Inflammatory macrophage (primary cell): ENCODE measurements around the gene TNKS1BP1.
"Not testable (repeated sequence)": the region's sequence is repeated elsewhere in the genome, so short reads cannot be mapped to it uniquely, and the experiment has no call there.

ENCODE experiments used
- DNase-seq, 2 donors: peaks; one replicate each; pipeline ENCODE4 v3.0.0-alpha.2; 2020 to 2022

The TNKS1BP1 gene

GRCh38 chr11:57354699-57355098 lies 29.9 kb upstream of the TNKS1BP1 start:
- DNase-seq, result peak; percentile 40 to 75

- peak; percentile 64 to 69 for DNase-seq
These were observed 29.1 kb upstream of the TNKS1BP1 start for GRCh38 chr11:57353852-57354251.

GRCh38 chr11:57353446-57353845 lies 28.7 kb upstream of the TNKS1BP1 start:
- no peak for DNase-seq

GRCh38 chr11:57353036-57353435 lies 28.3 kb upstream of the TNKS1BP1 start:
- DNase-seq, result no peak

- peak; percentile 42 to 48 for DNase-seq
These were observed 24.9 kb upstream of the TNKS1BP1 start for GRCh38 chr11:57349491-57350274.

GRCh38 chr11:57348636-57349313 lies 24.0 kb upstream of the TNKS1BP1 start:
- DNase-seq, result no peak

GRCh38 chr11:57348052-57348451 lies 23.3 kb upstream of the TNKS1BP1 start:
- DNase-seq, result no peak

- DNase-seq, result no peak
These were observed 22.6 kb upstream of the TNKS1BP1 start for GRCh38 chr11:57347336-57347735.

- DNase-seq, result peak; percentile 75 to 76
These were observed 20.9 kb upstream of the TNKS1BP1 start for GRCh38 chr11:57345555-57346211.

- no peak for DNase-seq
These were observed 20.1 kb upstream of the TNKS1BP1 start for GRCh38 chr11:57344826-57345225.

- no peak for DNase-seq
These were observed 19.1 kb upstream of the TNKS1BP1 start for GRCh38 chr11:57343825-57344224.

GRCh38 chr11:57342702-57343101 lies 17.9 kb upstream of the TNKS1BP1 start:
- no peak for DNase-seq

- no peak for DNase-seq
These were observed 16.6 kb upstream of the TNKS1BP1 start for GRCh38 chr11:57341250-57341808.

- DNase-seq, result no peak
These were observed 15.4 kb upstream of the TNKS1BP1 start for GRCh38 chr11:57340039-57340615.

- DNase-seq, result no peak
These were observed 14.6 kb upstream of the TNKS1BP1 start for GRCh38 chr11:57339328-57339727.

- DNase-seq, result no peak
These were observed 13.4 kb upstream of the TNKS1BP1 start, which contains the start of gene P2RX3 for GRCh38 chr11:57338142-57338541. P2RX3 (plus strand) TSS chr11:57338352; CDS start chr11:57338551, 199 bp downstream.

- not testable (repeated sequence) for DNase-seq
These were observed 12.1 kb upstream of the TNKS1BP1 start for GRCh38 chr11:57336856-57337255.

- peak in 1 of 2 donors; percentile 21 for DNase-seq
These were observed 11.4 kb upstream of the TNKS1BP1 start for GRCh38 chr11:57336111-57336666.

GRCh38 chr11:57335343-57336110 lies 10.8 kb upstream of the TNKS1BP1 start, which contains the start of gene SSRP1:
SSRP1 (minus strand) TSS chr11:57335892; CDS start chr11:57335121, 771 bp downstream.
- peak; percentile 80 to 86 for DNase-seq

- no peak for DNase-seq
These were observed 10.2 kb upstream of the TNKS1BP1 start for GRCh38 chr11:57335023-57335342.

- DNase-seq, result no peak
These were observed 8.1 kb upstream of the TNKS1BP1 start for GRCh38 chr11:57332694-57333440.
